ENCODE results near the gene COP1. TPM values are rescaled to one million over a fixed set of nuclear protein-coding genes. Genes with fewer than 3 reads are reported as not detected.

Gene COP1
- total RNA-seq, 2 donors from 2014 or later: 21.4 to 23.1 TPM

GRCh38 chr1:175976865-175977642 is 230.0 kb downstream of the COP1 start:
- H3K9me3 ChIP-seq: peaks cover 0 to 6% of the 10 kb centered on the region in 2 donors
- no peaks in the 10 kb centered on the region for H3K36me3 ChIP-seq
- H3K4me1 ChIP-seq: no peaks in the 10 kb centered on the region
- no peak for DNase-seq (ENCODE audit: low spot score)
- no peak overlapping the region for H3K4me3 ChIP-seq
- H3K27me3 ChIP-seq: no peaks in the 10 kb centered on the region
- no peak overlapping the region for H3K27ac ChIP-seq
- no peak for TF ChIP-seq CTCF (IDR thresholded peaks at IDR 0.05)

- Histone ChIP-seq H3K9me3 (no peaks in the 10 kb centered on the region), H3K27ac (no peak overlapping the region), H3K27me3 (no peaks in the 10 kb centered on the region), H3K36me3 (peaks cover 14% of the 10 kb centered on the region), H3K4me1 (no peaks in the 10 kb centered on the region), H3K4me3 (no peak overlapping the region)
- no peak for DNase-seq (ENCODE audit: low spot score)
- no peak for TF ChIP-seq CTCF (IDR thresholded peaks at IDR 0.05)
Observed at GRCh38 chr1:175969231-175969630, 237.9 kb downstream of the COP1 start.

GRCh38 chr1:175968486-175969172 is 238.5 kb downstream of the COP1 start:
- DNase-seq (ENCODE audit: low spot score): no peak
- Histone ChIP-seq H3K4me3 (no peak overlapping the region), H3K27ac (no peak overlapping the region), H3K36me3 (peaks cover 14% of the 10 kb centered on the region), H3K27me3 (no peaks in the 10 kb centered on the region), H3K4me1 (no peaks in the 10 kb centered on the region), H3K9me3 (no peaks in the 10 kb centered on the region)
- TF ChIP-seq CTCF (IDR thresholded peaks at IDR 0.05): no peak

GRCh38 chr1:175963740-175964139 is 243.3 kb downstream of the COP1 start:
- no peak for TF ChIP-seq CTCF (IDR thresholded peaks at IDR 0.05)
- DNase-seq (ENCODE audit: low spot score): no peak
- Histone ChIP-seq H3K27me3 (no peaks in the 10 kb centered on the region), H3K27ac (no peak overlapping the region), H3K4me3 (no peak overlapping the region), H3K4me1 (no peaks in the 10 kb centered on the region), H3K9me3 (no peaks in the 10 kb centered on the region), H3K36me3 (peaks cover 9% of the 10 kb centered on the region)

- Histone ChIP-seq H3K9me3 (no peaks in the 10 kb centered on the region), H3K27ac (no peak overlapping the region), H3K27me3 (no peaks in the 10 kb centered on the region), H3K36me3 (peaks cover 9% of the 10 kb centered on the region), H3K4me1 (no peaks in the 10 kb centered on the region), H3K4me3 (no peak overlapping the region)
- no peak for DNase-seq (ENCODE audit: low spot score)
- no peak for TF ChIP-seq CTCF (IDR thresholded peaks at IDR 0.05)
Observed at GRCh38 chr1:175960169-175960568, 246.9 kb downstream of the COP1 start.

Data from right atrium auricular region (tissue), 2 donors.